Colonic mucosa (tissue), 4 donors: ENCODE data around the gene PCGF6. TPM values are rescaled to one million over a fixed set of nuclear protein-coding genes. Genes with fewer than 3 reads are reported as not detected.

Experiments used
- DNase-seq: peaks from one replicate; pipeline ENCODE4 v3.0.0-alpha.2; 2020
- H3K27ac ChIP-seq: fragments of 200-600 bp; one replicate; pipeline ENCODE4 v1.8.0; 2021
- H3K27me3 ChIP-seq: fragments of 200-600 bp; one replicate; pipeline ENCODE4 v1.8.0; 2021
- H3K36me3 ChIP-seq: fragments of 200-600 bp; one replicate; pipeline ENCODE4 v1.8.0; 2021
- H3K4me1 ChIP-seq: fragments of 200-600 bp; one replicate; pipeline ENCODE4 v1.8.0; 2021; ENCODE audit warnings: mild to moderate bottlenecking
- H3K4me3 ChIP-seq: fragments of 200-600 bp; one replicate; pipeline ENCODE4 v1.8.0; 2021
- H3K9ac ChIP-seq, 2 donors: one replicate each; pipeline ENCODE4 v1.7.0; 2013; ENCODE audit warnings: control low read depth in 2 of 2, low read depth in 2 of 2, low read length in 2 of 2
- H3K9me3 ChIP-seq: fragments of 200-600 bp; one replicate; pipeline ENCODE4 v1.8.0; 2021
- intact Hi-C: fragments of 100-400 bp; cut with DNase I; formaldehyde crosslinking; loops from one replicate; pipeline ENCODE4 v1.14.1; 2022
- total RNA-seq, 2 donors: library from RNA; stranded (reverse); fragmentation: NEBNext Ultra II Directional in 1 of 2; extraction: Animal tissue kit (Norgen Biotek cat#: 25700) in 1 of 2; gene quantifications; one replicate each; pipeline ENCODE4 v1.2.1, GENCODE V29; 2021
- TF ChIP-seq, protein P1 (sequence below): fragments of 200-600 bp; IDR thresholded peaks from one replicate; pipeline ENCODE4 v1.8.0; 2022; ENCODE audit warnings: antibody characterized with exemption, mild to moderate bottlenecking
- donor health status: healthy.
- donor health status: DM: no; HTN: no; CAD: no.
- donor health status: DM: no; HTN: no; CAD: no.

The PCGF6 gene
- total RNA-seq, 2 donors from 2014 or later = 7.6 to 8.6 TPM

DNA sequence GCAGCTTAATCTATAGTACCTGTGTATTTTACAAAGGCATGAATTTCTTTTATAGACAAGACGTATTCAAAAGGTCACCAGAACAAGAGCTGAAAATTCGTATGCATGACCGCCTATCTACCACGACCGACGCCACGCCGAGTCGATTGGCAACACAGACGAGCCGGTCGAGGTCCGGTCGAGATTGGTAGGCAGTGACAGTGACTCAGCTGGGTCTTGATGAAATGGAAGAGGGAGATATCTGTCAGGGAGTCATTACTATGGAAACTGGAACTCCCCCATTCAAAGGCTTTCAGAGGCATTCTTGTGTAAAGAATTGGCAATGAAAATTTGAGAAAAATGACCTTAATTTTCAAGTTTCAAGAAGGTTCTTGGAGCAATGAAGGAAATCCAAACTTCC is 43.2 kb upstream of the PCGF6 start:
- no peaks in the 10 kb centered on the region for H3K27me3 ChIP-seq
- no peak overlapping the region for H3K4me3 ChIP-seq
- peaks cover 14% of the 10 kb centered on the region for H3K4me1 ChIP-seq
- no peaks in the 10 kb centered on the region for H3K9me3 ChIP-seq
- H3K9ac ChIP-seq = no peak overlapping the region
- H3K27ac ChIP-seq = no peak overlapping the region
- peaks cover 4% of the 10 kb centered on the region for H3K36me3 ChIP-seq
- TF ChIP-seq, protein P1, sequence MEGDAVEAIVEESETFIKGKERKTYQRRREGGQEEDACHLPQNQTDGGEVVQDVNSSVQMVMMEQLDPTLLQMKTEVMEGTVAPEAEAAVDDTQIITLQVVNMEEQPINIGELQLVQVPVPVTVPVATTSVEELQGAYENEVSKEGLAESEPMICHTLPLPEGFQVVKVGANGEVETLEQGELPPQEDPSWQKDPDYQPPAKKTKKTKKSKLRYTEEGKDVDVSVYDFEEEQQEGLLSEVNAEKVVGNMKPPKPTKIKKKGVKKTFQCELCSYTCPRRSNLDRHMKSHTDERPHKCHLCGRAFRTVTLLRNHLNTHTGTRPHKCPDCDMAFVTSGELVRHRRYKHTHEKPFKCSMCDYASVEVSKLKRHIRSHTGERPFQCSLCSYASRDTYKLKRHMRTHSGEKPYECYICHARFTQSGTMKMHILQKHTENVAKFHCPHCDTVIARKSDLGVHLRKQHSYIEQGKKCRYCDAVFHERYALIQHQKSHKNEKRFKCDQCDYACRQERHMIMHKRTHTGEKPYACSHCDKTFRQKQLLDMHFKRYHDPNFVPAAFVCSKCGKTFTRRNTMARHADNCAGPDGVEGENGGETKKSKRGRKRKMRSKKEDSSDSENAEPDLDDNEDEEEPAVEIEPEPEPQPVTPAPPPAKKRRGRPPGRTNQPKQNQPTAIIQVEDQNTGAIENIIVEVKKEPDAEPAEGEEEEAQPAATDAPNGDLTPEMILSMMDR = no peak
- intact Hi-C loops = no loop called here
- DNase-seq = no peak

GRCh38 chr10:103382769-103383168 is 31.8 kb upstream of the PCGF6 start:
- H3K4me1 ChIP-seq = no peaks in the 10 kb centered on the region
- H3K27me3 ChIP-seq = no peaks in the 10 kb centered on the region
- H3K36me3 ChIP-seq = peaks cover 4% of the 10 kb centered on the region
- TF ChIP-seq, protein P1 = no peak
- no peak for DNase-seq
- no peak overlapping the region for H3K9ac ChIP-seq
- intact Hi-C loops = no loop called here
- H3K4me3 ChIP-seq = no peak overlapping the region
- H3K9me3 ChIP-seq = no peaks in the 10 kb centered on the region
- no peak overlapping the region for H3K27ac ChIP-seq

DNA sequence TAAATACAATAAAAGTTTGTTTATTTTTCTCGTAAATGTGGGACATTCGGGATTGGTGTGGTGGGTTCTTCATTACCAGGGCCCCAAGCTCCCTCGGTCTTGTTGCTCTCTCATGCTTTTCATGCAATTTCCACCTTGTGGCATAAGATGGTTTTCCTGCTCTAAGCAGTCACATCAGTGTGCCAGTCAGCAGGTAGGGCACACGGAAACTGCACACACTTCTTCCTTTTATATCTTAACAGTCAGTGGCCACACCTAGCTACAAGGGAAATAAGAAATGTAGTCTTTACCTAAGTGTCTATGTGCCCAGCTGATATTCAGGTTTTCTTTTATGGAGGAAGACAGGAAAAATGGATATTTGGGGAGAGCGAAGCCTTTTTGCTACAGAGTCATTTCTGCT is 23.3 kb upstream of the PCGF6 start:
- peak overlapping the region; percentile 70 for H3K27ac ChIP-seq
- TF ChIP-seq, protein P1 = no peak
- H3K4me1 ChIP-seq = no peaks in the 10 kb centered on the region
- H3K36me3 ChIP-seq = no peaks in the 10 kb centered on the region
- H3K9me3 ChIP-seq = no peaks in the 10 kb centered on the region
- peak overlapping the region in 1 of 2 donors; percentile 66 for H3K9ac ChIP-seq
- H3K27me3 ChIP-seq = no peaks in the 10 kb centered on the region
- intact Hi-C loops = no loop called here
- no peak overlapping the region for H3K4me3 ChIP-seq
- DNase-seq = peak; percentile 50

- Histone ChIP-seq H3K4me1 (no peaks in the 10 kb centered on the region), H3K4me3 (no peak overlapping the region), H3K27me3 (no peaks in the 10 kb centered on the region), H3K9ac (peak overlapping the region in 1 of 2 donors; percentile 66), H3K27ac (peak overlapping the region; percentile 70), H3K9me3 (no peaks in the 10 kb centered on the region), H3K36me3 (no peaks in the 10 kb centered on the region)
- no peak for DNase-seq
- TF ChIP-seq, protein P1 = no peak
- intact Hi-C loops = no loop called here
Measured at GRCh38 chr10:103373544-103373943, 22.6 kb upstream of the PCGF6 start.

DNA sequence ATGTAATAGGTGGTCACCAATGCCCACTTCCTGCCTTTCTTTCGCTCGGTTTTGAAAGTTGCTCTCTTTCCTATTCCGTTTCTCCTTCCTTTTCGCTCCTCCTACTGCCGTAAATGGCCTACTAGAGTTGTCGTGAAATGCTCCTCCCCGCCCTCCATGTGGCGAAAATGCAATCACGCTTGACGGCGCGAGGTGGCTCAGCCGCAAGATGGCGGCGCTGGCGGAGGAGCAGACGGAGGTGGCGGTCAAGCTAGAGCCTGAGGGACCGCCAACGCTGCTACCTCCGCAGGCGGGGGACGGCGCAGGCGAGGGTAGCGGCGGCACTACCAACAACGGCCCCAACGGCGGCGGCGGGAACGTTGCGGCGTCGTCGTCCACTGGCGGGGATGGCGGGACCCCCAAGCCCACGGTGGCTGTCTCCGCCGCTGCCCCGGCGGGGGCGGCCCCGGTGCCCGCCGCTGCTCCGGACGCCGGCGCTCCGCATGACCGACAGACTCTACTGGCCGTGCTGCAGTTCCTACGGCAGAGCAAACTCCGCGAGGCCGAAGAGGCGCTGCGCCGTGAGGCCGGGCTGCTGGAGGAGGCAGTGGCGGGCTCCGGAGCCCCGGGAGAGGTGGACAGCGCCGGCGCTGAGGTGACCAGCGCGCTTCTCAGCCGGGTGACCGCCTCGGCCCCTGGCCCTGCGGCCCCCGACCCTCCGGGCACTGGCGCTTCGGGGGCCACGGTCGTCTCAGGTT is 17.0 kb upstream of the PCGF6 start, which contains the start of gene TAF5:
Gene TAF5 (plus strand): TSS at position 195 of the 737 bp plus-strand sequence. CDS start 14 bp downstream, at position 209.
- H3K27me3 ChIP-seq = no peaks in the 10 kb centered on the region
- intact Hi-C loops = no loop called here

More for the DNA sequence above, 17.0 kb upstream of the PCGF6 start, which contains the start of gene TAF5:
- peak within 1 kb of the TSS; percentile 96 for H3K4me3 ChIP-seq
- DNase-seq = peak; percentile 95
- H3K4me1 ChIP-seq = no peaks in the 10 kb centered on the region
- TF ChIP-seq, protein P1 = no peak
- peak within 1 kb of the TSS; percentile 89 for H3K27ac ChIP-seq
- H3K9me3 ChIP-seq = no peaks in the 10 kb centered on the region
- peak within 1 kb of the TSS; percentile 72 to 96 for H3K9ac ChIP-seq
- H3K36me3 ChIP-seq = no peaks in the 10 kb centered on the region
